ENCODE measurements around the gene EIF3J.

The EIF3J gene, protein sequence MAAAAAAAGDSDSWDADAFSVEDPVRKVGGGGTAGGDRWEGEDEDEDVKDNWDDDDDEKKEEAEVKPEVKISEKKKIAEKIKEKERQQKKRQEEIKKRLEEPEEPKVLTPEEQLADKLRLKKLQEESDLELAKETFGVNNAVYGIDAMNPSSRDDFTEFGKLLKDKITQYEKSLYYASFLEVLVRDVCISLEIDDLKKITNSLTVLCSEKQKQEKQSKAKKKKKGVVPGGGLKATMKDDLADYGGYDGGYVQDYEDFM

GRCh38 chr15:44536962-44537734, at the start of gene EIF3J:
EIF3J (plus strand) TSS chr15:44537147; CDS start chr15:44537195, 48 bp downstream.
- H3K36me3 Mint-ChIP-seq (ENCODE audit: low read depth): peaks cover 28% of the 10 kb centered on the region
- no peaks in the 10 kb centered on the region for H3K27me3 Mint-ChIP-seq (ENCODE audit: low read depth)
- TF ChIP-seq, protein P1, sequence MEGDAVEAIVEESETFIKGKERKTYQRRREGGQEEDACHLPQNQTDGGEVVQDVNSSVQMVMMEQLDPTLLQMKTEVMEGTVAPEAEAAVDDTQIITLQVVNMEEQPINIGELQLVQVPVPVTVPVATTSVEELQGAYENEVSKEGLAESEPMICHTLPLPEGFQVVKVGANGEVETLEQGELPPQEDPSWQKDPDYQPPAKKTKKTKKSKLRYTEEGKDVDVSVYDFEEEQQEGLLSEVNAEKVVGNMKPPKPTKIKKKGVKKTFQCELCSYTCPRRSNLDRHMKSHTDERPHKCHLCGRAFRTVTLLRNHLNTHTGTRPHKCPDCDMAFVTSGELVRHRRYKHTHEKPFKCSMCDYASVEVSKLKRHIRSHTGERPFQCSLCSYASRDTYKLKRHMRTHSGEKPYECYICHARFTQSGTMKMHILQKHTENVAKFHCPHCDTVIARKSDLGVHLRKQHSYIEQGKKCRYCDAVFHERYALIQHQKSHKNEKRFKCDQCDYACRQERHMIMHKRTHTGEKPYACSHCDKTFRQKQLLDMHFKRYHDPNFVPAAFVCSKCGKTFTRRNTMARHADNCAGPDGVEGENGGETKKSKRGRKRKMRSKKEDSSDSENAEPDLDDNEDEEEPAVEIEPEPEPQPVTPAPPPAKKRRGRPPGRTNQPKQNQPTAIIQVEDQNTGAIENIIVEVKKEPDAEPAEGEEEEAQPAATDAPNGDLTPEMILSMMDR (IDR thresholded peaks at IDR 0.05; ENCODE audit: unreplicated experiment in 3 of 3): no peak
- H3K4me1 Mint-ChIP-seq: peaks cover 38% of the 10 kb centered on the region
- no peaks in the 10 kb centered on the region for H3K9me3 Mint-ChIP-seq
- peak within 1 kb of the TSS; percentile 92 to 96 (median 95) for H3K27ac Mint-ChIP-seq
- H3K4me3 Mint-ChIP-seq: peak within 1 kb of the TSS; percentile 90 to 92 (median 90)

DNA sequence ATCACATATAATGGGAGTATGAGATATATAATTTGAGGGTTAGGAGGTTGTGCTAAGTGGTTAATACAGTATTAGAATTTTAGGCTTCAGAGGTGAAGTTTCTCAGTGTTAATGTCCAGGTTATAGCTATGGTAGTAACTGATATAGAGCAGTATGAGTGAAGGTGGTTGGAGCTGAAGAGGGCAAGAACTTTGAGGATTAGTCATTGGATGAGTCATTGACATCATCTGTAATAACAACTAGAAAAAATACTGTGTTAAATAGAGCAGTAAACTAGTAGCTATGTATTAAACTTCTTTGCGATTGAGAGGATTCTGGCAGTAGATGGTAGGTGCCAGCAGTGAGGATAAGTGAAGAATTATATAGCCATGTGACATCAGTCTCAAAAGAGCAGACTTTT, 47.5 kb upstream of the EIF3J start:
- peaks cover 8% of the 10 kb centered on the region for H3K4me1 Mint-ChIP-seq
- no peaks in the 10 kb centered on the region for H3K27me3 Mint-ChIP-seq (ENCODE audit: low read depth)
- no peak overlapping the region for H3K4me3 Mint-ChIP-seq
- TF ChIP-seq, protein P1 (IDR thresholded peaks at IDR 0.05; ENCODE audit: unreplicated experiment in 3 of 3): no peak
- peak overlapping the region; percentile 80 to 93 (median 86) for H3K27ac Mint-ChIP-seq
- H3K9me3 Mint-ChIP-seq: no peaks in the 10 kb centered on the region
- H3K36me3 Mint-ChIP-seq (ENCODE audit: low read depth): peaks cover 59% of the 10 kb centered on the region

DNA sequence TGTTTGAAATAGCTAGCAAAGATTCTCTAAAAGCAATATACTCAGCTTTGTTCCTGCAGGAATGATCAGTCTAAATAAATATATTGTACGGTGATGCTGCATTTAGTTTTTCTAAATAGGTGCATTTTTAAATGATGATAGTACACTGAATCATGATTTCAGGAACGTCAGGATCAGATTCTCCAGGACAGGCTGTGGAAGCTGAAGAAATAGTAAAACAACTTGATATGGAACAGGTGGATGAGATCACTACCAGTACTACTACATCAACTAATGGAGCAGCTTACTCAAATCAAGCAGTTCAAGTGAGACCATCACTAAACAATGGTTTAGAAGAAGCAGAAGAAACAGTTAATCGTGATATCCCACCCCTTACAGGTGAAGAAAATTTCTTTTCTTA, 46.3 kb upstream of the EIF3J start:
- Mint-ChIP-seq H3K27me3 (ENCODE audit: low read depth) (no peaks in the 10 kb centered on the region), H3K9me3 (no peaks in the 10 kb centered on the region), H3K4me3 (no peak overlapping the region), H3K27ac (peak overlapping the region; percentile 40 to 86 (median 41)), H3K36me3 (ENCODE audit: low read depth) (peaks cover 56% of the 10 kb centered on the region), H3K4me1 (peaks cover 8% of the 10 kb centered on the region)
- TF ChIP-seq, protein P1 (IDR thresholded peaks at IDR 0.05; ENCODE audit: unreplicated experiment in 3 of 3): no peak

GRCh38 chr15:44492040-44492439, 44.9 kb upstream of the EIF3J start:
- TF ChIP-seq, protein P1 (IDR thresholded peaks at IDR 0.05; ENCODE audit: unreplicated experiment in 3 of 3): no peak
- H3K27ac Mint-ChIP-seq: no peak overlapping the region
- H3K4me1 Mint-ChIP-seq: peaks cover 8% of the 10 kb centered on the region
- no peaks in the 10 kb centered on the region for H3K9me3 Mint-ChIP-seq
- H3K4me3 Mint-ChIP-seq: no peak overlapping the region
- peaks cover 60% of the 10 kb centered on the region for H3K36me3 Mint-ChIP-seq (ENCODE audit: low read depth)
- H3K27me3 Mint-ChIP-seq (ENCODE audit: low read depth): no peaks in the 10 kb centered on the region

DNA sequence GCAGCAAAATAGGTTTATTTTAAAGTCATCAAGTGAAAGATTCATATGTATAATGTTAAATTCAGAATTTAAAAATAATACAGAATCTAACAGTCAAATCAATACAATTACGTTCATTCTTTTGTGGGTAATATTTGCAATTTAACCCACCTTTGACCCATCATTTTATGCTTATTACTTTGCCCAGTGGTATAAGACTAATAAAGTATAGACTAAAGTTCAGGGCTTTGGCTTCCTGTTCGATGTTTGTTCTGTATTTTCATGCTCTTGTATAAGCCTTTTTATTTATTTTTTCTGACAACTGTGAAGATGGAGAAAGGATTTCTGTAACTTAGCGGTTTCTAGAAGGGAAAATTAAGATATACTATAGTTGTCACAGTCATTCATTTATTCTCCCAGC, 44.3 kb upstream of the EIF3J start:
- Mint-ChIP-seq H3K36me3 (ENCODE audit: low read depth) (peaks cover 54% of the 10 kb centered on the region), H3K27ac (peak overlapping the region in 1 of 3 experiments; percentile 13), H3K4me1 (peaks cover 8% of the 10 kb centered on the region), H3K4me3 (no peak overlapping the region), H3K27me3 (ENCODE audit: low read depth) (no peaks in the 10 kb centered on the region), H3K9me3 (no peaks in the 10 kb centered on the region)
- TF ChIP-seq, protein P1 (IDR thresholded peaks at IDR 0.05; ENCODE audit: unreplicated experiment in 3 of 3): no peak
